Measurements from ENCODE around the gene NRG3.

DNA sequence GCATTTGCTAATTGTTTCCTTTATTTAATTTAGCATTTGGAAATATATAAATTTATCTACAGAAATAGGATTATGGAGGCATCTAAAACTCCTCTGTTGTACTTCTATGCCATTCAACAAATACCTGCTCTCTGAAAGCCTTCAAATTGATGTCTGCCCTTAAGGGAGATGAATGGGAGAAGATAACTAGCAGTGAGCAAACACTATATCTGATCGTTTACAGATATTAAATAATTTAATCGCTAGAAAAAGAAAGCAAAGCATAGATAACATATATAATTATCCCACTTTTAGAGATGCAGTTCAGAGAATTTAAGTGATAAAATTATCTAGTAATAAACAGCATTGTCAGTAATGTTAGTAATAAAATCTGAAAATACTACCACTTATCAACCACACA lies 524.9 kb downstream of the NRG3 start:
- TF ChIP-seq, protein P1, sequence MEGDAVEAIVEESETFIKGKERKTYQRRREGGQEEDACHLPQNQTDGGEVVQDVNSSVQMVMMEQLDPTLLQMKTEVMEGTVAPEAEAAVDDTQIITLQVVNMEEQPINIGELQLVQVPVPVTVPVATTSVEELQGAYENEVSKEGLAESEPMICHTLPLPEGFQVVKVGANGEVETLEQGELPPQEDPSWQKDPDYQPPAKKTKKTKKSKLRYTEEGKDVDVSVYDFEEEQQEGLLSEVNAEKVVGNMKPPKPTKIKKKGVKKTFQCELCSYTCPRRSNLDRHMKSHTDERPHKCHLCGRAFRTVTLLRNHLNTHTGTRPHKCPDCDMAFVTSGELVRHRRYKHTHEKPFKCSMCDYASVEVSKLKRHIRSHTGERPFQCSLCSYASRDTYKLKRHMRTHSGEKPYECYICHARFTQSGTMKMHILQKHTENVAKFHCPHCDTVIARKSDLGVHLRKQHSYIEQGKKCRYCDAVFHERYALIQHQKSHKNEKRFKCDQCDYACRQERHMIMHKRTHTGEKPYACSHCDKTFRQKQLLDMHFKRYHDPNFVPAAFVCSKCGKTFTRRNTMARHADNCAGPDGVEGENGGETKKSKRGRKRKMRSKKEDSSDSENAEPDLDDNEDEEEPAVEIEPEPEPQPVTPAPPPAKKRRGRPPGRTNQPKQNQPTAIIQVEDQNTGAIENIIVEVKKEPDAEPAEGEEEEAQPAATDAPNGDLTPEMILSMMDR (IDR thresholded peaks at IDR 0.05) = no peak
- TF ChIP-seq POLR2A (IDR thresholded peaks at IDR 0.05) = no peak
